GM23338 (cell line): ENCODE results near the gene CD58. TPM values are rescaled to one million over a fixed set of nuclear protein-coding genes. Genes with fewer than 3 reads are reported as not detected.

Experiments
- ATAC-seq: fragments of 200-7000 bp; cut with Tn5 transposase; 3 replicates; pipeline ENCODE4 v1.9.1; 2020
- DNase-seq: peaks from one replicate; pipeline ENCODE4 v3.0.0-alpha.2; 2015; ENCODE audit warnings: low spot score
- H2AFZ ChIP-seq: fragments of 200-600 bp; sonication (generic); 2 replicates; pipeline ENCODE4 v1.8.0; 2016; ENCODE audit warnings: antibody characterized with exemption, mild to moderate bottlenecking, moderate library complexity
- H3F3A ChIP-seq: fragments of 200-600 bp; sonication (generic); replicated peaks from 2 replicates; pipeline ENCODE4 v1.8.0; 2017; ENCODE audit warnings: antibody characterized with exemption, mixed run types, low read depth
- H3K27ac ChIP-seq: fragments of 200-600 bp; sonication (generic); 2 replicates; pipeline ENCODE4 v1.6.1; 2016; ENCODE audit warnings: low read depth
- H3K27me3 ChIP-seq: fragments of 200-600 bp; sonication (generic); 2 replicates; pipeline ENCODE4 v1.8.0; 2016; ENCODE audit warnings: mild to moderate bottlenecking, mixed run types, moderate library complexity; ENCODE audit not compliant: insufficient read depth
- H3K36me3 ChIP-seq: fragments of 200-600 bp; sonication (generic); 2 replicates; pipeline ENCODE4 v1.8.0; 2016; ENCODE audit warnings: mild to moderate bottlenecking; ENCODE audit not compliant: insufficient read depth
- H3K4me1 ChIP-seq: fragments of 200-600 bp; sonication (generic); 2 replicates; pipeline ENCODE4 v1.8.0; 2016; ENCODE audit warnings: mild to moderate bottlenecking, moderate library complexity; ENCODE audit not compliant: insufficient read depth
- H3K4me2 ChIP-seq: fragments of 200-600 bp; sonication (generic); 2 replicates; pipeline ENCODE4 v1.7.1; 2017; ENCODE audit warnings: mixed run types
- H3K4me3 ChIP-seq: fragments of 200-600 bp; sonication (generic); 2 replicates; pipeline ENCODE4 v1.6.1; 2016; ENCODE audit warnings: mixed run types
- H3K79me2 ChIP-seq: fragments of 200-600 bp; sonication (generic); replicated peaks from 2 replicates; pipeline ENCODE4 v1.8.0; 2017; ENCODE audit warnings: mild to moderate bottlenecking; ENCODE audit not compliant: insufficient read depth
- H3K9me2 ChIP-seq: fragments of 200-600 bp; sonication (generic); 2 replicates; pipeline ENCODE4 v1.8.0; 2017; ENCODE audit not compliant: insufficient read depth
- H4K20me1 ChIP-seq: fragments of 200-600 bp; sonication (generic); replicated peaks from 2 replicates; pipeline ENCODE4 v1.8.0; 2017; ENCODE audit warnings: mild to moderate bottlenecking; ENCODE audit not compliant: insufficient read depth
- H3K27ac Mint-ChIP-seq: 2 replicates; pipeline ENCODE4 v1.8.0; 2020; ENCODE audit warnings: inconsistent platforms, mild to moderate bottlenecking, moderate library complexity, mixed read lengths
- H3K27me3 Mint-ChIP-seq: 3 replicates; pipeline ENCODE4 v1.8.0; 2022; ENCODE audit warnings: low read depth, mild to moderate bottlenecking, moderate library complexity, mixed read lengths, inconsistent platforms; ENCODE audit not compliant: insufficient read depth, poor library complexity
- H3K36me3 Mint-ChIP-seq: 3 replicates; pipeline ENCODE4 v1.8.0; 2021; ENCODE audit warnings: low read depth, mild to moderate bottlenecking, inconsistent platforms, moderate library complexity, mixed read lengths
- H3K4me1 Mint-ChIP-seq: 3 replicates; pipeline ENCODE4 v1.8.0; 2020; ENCODE audit warnings: mild to moderate bottlenecking, inconsistent platforms, mixed read lengths
- H3K4me3 Mint-ChIP-seq: 3 replicates; pipeline ENCODE4 v1.8.0; 2021; ENCODE audit warnings: moderate library complexity, mild to moderate bottlenecking, inconsistent platforms, mixed read lengths
- H3K9me3 Mint-ChIP-seq: 3 replicates; pipeline ENCODE4 v1.8.0; 2020; ENCODE audit warnings: moderate library complexity, mild to moderate bottlenecking, inconsistent platforms, mixed read lengths
- CREB1 ChIP-seq: fragments of 250-450 bp; sonication (Bioruptor Pico); IDR thresholded peaks from 2 replicates; pipeline ENCODE4 v1.5.0; 2020; ENCODE audit warnings: low read depth, mild to moderate bottlenecking, moderate library complexity
- CTCF ChIP-seq, 2 experiments: fragments of 200-600 bp in 1 of 2; sonication (generic) in 1 of 2; conservative IDR thresholded peaks; 2 replicates each; pipeline versions ENCODE4 v1.5.1 to v1.6.1; 2016 to 2017; ENCODE audit warnings: antibody characterized with exemption in 2 of 2, low read depth in 2 of 2, mild to moderate bottlenecking in 2 of 2, moderate library complexity in 1 of 2
- ETS1 ChIP-seq: IDR thresholded peaks from 2 replicates; pipeline ENCODE4 v1.6.1; 2016; ENCODE audit warnings: antibody characterized with exemption
- JUNB ChIP-seq: IDR thresholded peaks from one replicate; pipeline ENCODE4 v1.6.1; 2016; ENCODE audit warnings: antibody characterized with exemption; ENCODE audit not compliant: unreplicated experiment
- POLR2AphosphoS5 ChIP-seq: IDR thresholded peaks from 2 replicates; pipeline ENCODE4 v1.6.1; 2016; ENCODE audit warnings: antibody characterized with exemption, low read depth
- ZNF114 ChIP-seq: fragments of 250-450 bp; sonication (Bioruptor Pico); IDR thresholded peaks from 2 replicates; pipeline ENCODE4 v1.5.0; 2020; ENCODE audit warnings: mild to moderate bottlenecking, moderate library complexity
- ZNF331 ChIP-seq: fragments of 250-450 bp; sonication (Bioruptor Pico); IDR thresholded peaks from 2 replicates; pipeline ENCODE4 v1.5.0; 2020; ENCODE audit warnings: low read depth, mild to moderate bottlenecking, moderate library complexity
- ZNF462 ChIP-seq: fragments of 250-450 bp; sonication (Bioruptor Pico); IDR thresholded peaks from 2 replicates; pipeline ENCODE4 v1.5.0; 2020; ENCODE audit warnings: mild to moderate bottlenecking, moderate library complexity
- polyA plus RNA-seq: library from polyadenylated mRNA; unstranded; fragments of >200 nt; fragmentation: Nextera tagmentation; extraction: Ambion mirVana; gene quantifications from 2 replicates; pipeline ENCODE4 v1.2.1, GENCODE V29; 2016
- total RNA-seq: library from RNA; depleted of rRNA; stranded (reverse); fragments of >200 nt; shearing (Covaris generic); gene quantifications from 2 replicates; pipeline ENCODE4 v1.2.3, GENCODE V29; 2014

The CD58 gene
- total and polyA plus RNA-seq, 2 experiments from 2014 or later, result 9.2 to 12.5 TPM

- no peak for TF ChIP-seq ZNF462 (CRISPR knock-in tag)
- TF ChIP-seq CREB1, result no peak
- TF ChIP-seq ETS1, result no peak
- no peak for TF ChIP-seq POLR2AphosphoS5
Observed at GRCh38 chr1:116587501-116588227, 16.8 kb upstream of the CD58 start (continued).

GRCh38 chr1:116586741-116587143, 15.9 kb upstream of the CD58 start:
- no peak overlapping the region for H3K27ac ChIP-seq
- H3F3A ChIP-seq, result no peaks in the 10 kb centered on the region
- peaks cover 11% of the 10 kb centered on the region for H3K4me1 ChIP-seq
- no peak overlapping the region for H3K4me3 Mint-ChIP-seq
- no peaks in the 10 kb centered on the region for H3K79me2 ChIP-seq
- DNase-seq (peak; percentile 33), ATAC-seq (peak; percentile 89)
- H3K27me3 Mint-ChIP-seq, result peaks cover 2% of the 10 kb centered on the region
- no peak overlapping the region for H3K4me3 ChIP-seq
- no peak overlapping the region for H2AFZ ChIP-seq
- peaks cover 23% of the 10 kb centered on the region for H3K4me1 Mint-ChIP-seq
- H3K27me3 ChIP-seq, result no peaks in the 10 kb centered on the region
- H3K4me2 ChIP-seq, result no peak overlapping the region
- H3K36me3 Mint-ChIP-seq, result peaks cover 9% of the 10 kb centered on the region
- TF ChIP-seq ZNF114 (CRISPR knock-in tag) (no peak), ZNF331 (CRISPR knock-in tag) (no peak), CTCF (conservative IDR thresholded peaks at IDR 0.05; ENCODE audit: low read depth in 2 of 2) (no peak), JUNB (no peak)
- peak overlapping the region; percentile 49; the same call in 1 of the 2 replicates for H3K27ac Mint-ChIP-seq
- H3K9me2 ChIP-seq, result no peaks in the 10 kb centered on the region
- H3K36me3 ChIP-seq, result no peaks in the 10 kb centered on the region
- no peaks in the 10 kb centered on the region; the same call in 2 of the 3 replicates for H3K9me3 Mint-ChIP-seq
- H4K20me1 ChIP-seq, result no peaks in the 10 kb centered on the region; the same call in 1 of the 2 replicates
